AG09309 (cell line): Measurements from ENCODE around the gene PACSIN1.

ENCODE experiments used
- DNase-seq: peaks from one replicate; pipeline ENCODE4 v3.0.0-alpha.2; 2010; ENCODE audit warnings: low read depth
- H3K4me3 ChIP-seq: 2 replicates; pipeline ENCODE4 v1.5.1; 2011; ENCODE audit warnings: mild to moderate bottlenecking, low read depth, low read length, moderate library complexity; ENCODE audit not compliant: control insufficient read depth
- CTCF ChIP-seq: IDR thresholded peaks from 2 replicates; pipeline ENCODE4 v1.5.1; 2011; ENCODE audit warnings: mild to moderate bottlenecking, low read depth, low read length, inconsistent platforms; ENCODE audit not compliant: insufficient read depth, control insufficient read depth; ENCODE audit errors: missing control alignments

PACSIN1 gene

DNA sequence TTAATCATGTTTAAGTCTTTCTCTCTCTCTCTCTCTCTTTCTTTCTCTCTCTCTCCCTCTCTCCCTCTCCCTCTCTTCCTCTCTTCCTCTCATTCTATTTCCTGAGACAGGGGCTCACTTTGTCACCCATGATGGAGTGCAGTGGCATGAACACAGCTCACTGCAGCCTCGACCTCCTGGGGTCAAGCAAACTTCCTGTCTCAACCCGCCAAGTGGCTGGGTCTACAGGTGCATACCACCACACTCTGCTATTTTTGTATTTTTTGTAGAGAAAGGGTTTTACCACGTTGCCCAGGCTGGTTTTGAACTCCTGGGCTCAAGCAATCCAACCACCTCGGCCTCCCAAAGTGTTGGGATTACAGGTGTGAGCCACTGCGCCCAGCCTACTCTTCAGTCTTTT is 24.4 kb upstream of the PACSIN1 start:
- DNase-seq = no peak
- H3K4me3 ChIP-seq = no peak overlapping the region
- TF ChIP-seq CTCF = no peak

- no peak for TF ChIP-seq CTCF
- DNase-seq = no peak
Measured at GRCh38 chr6:34445313-34445860, 20.5 kb upstream of the PACSIN1 start.

GRCh38 chr6:34447386-34447785 is 18.5 kb upstream of the PACSIN1 start:
- no peak for TF ChIP-seq CTCF
- H3K4me3 ChIP-seq = no peak overlapping the region
- DNase-seq = no peak

More at GRCh38 chr6:34445313-34445860, 20.5 kb upstream of the PACSIN1 start:
- H3K4me3 ChIP-seq = no peak overlapping the region

GRCh38 chr6:34447910-34448309 is 18.0 kb upstream of the PACSIN1 start:
- H3K4me3 ChIP-seq = no peak overlapping the region
- no peak for DNase-seq

DNA sequence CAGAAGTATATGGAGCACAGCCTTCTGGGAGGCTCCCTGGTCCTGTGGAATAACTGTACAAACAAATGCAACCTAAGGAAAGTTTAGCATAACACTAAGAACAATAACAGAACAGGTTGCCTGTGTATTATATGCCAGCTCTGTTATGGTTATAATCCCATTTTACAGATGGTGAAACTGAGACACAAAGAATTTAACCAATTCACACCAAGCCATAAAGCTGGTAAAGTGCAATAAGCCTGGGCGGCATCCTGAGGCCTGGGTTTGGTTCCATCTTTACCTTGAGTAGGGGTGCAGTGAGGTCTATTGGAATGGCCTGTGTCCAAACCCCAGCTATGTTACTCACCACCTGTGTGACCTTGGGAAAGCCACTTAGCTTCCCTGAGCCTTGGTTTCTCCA is 14.7 kb upstream of the PACSIN1 start:
- TF ChIP-seq CTCF = no peak
- no peak overlapping the region for H3K4me3 ChIP-seq
- no peak for DNase-seq

More at GRCh38 chr6:34447910-34448309, 18.0 kb upstream of the PACSIN1 start:
- TF ChIP-seq CTCF = no peak

DNA sequence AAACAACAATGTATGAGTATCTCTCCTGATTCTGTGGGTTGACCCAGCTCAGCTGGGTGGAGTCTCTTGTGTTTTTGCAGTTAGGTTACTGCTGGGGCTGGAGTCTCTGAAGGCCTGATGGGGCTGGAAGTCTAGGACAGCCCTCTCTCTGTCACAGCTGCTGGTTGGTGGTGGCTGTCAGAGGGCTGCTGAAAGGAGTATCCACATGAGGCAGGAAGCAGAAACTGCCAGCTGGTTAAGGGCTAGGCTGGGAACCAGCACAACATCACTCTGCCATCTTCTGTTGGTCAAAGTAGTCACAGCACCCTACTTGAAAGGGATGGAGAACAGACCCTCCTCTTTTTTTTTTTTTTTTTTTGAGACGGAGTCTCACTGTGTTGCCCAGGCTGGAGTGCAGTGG is 10.0 kb upstream of the PACSIN1 start:
- H3K4me3 ChIP-seq = no peak overlapping the region
- no peak for TF ChIP-seq CTCF
- DNase-seq = no peak

DNA sequence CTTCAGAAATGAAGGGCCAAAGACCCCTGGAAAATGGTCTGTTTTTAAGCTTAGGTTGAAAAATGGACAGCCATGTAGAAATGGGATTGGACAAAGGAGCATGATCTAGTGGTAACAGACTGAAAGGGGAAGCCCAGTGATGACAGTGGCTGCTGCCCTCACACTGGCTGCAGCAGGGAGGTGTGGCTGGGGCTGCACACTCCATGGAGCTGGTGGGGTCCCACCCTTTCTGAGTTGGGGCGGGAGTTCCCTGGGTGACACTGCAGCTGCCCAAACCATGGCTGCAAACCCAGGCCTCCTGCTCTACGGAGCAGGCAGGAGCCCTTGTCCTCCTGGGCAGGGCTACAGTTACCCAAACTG is 8.5 kb upstream of the PACSIN1 start:
- DNase-seq = no peak
- no peak for TF ChIP-seq CTCF
- H3K4me3 ChIP-seq = no peak overlapping the region
